ENCODE results near the gene INHBA.

The INHBA gene

GRCh38 chr7:41730668-41731067 is 27.8 kb upstream of the INHBA start:
- no peak for FAIRE-seq
- TF ChIP-seq POLR2A (IDR thresholded peaks at IDR 0.05; ENCODE audit: low read depth, low read length): no peak
- DNase-seq (ENCODE audit: insufficient read length, low spot score): no peak

- DNase-seq (ENCODE audit: insufficient read length, low spot score) (no peak), FAIRE-seq (no peak)
- TF ChIP-seq POLR2A (IDR thresholded peaks at IDR 0.05; ENCODE audit: low read depth, low read length): no peak
Measured at GRCh38 chr7:41730161-41730560, 27.3 kb upstream of the INHBA start.

GRCh38 chr7:41729059-41729458 is 26.2 kb upstream of the INHBA start:
- no peak for FAIRE-seq
- DNase-seq (ENCODE audit: insufficient read length, low spot score): no peak
- TF ChIP-seq POLR2A (IDR thresholded peaks at IDR 0.05; ENCODE audit: low read depth, low read length): no peak

- DNase-seq (ENCODE audit: insufficient read length, low spot score): no peak
- TF ChIP-seq POLR2A (IDR thresholded peaks at IDR 0.05; ENCODE audit: low read depth, low read length): no peak
- no peak for FAIRE-seq
Measured at GRCh38 chr7:41725013-41725412, 22.1 kb upstream of the INHBA start.

GRCh38 chr7:41720886-41721285 is 18.0 kb upstream of the INHBA start:
- FAIRE-seq: no peak
- TF ChIP-seq POLR2A (IDR thresholded peaks at IDR 0.05; ENCODE audit: low read depth, low read length): no peak
- DNase-seq (ENCODE audit: insufficient read length, low spot score): no peak

GRCh38 chr7:41720046-41720445 is 17.2 kb upstream of the INHBA start:
- FAIRE-seq: no peak
- TF ChIP-seq POLR2A (IDR thresholded peaks at IDR 0.05; ENCODE audit: low read depth, low read length): no peak
- no peak for DNase-seq (ENCODE audit: insufficient read length, low spot score)

- no peak for FAIRE-seq
- TF ChIP-seq POLR2A (IDR thresholded peaks at IDR 0.05; ENCODE audit: low read depth, low read length): no peak
- DNase-seq (ENCODE audit: insufficient read length, low spot score): no peak
Measured at GRCh38 chr7:41716691-41717090, 13.8 kb upstream of the INHBA start.

- FAIRE-seq: no peak
- no peak for DNase-seq (ENCODE audit: insufficient read length, low spot score)
- no peak for TF ChIP-seq POLR2A (IDR thresholded peaks at IDR 0.05; ENCODE audit: low read depth, low read length)
Measured at GRCh38 chr7:41715000-41715399, 12.1 kb upstream of the INHBA start.

GRCh38 chr7:41711283-41712064 is 8.6 kb upstream of the INHBA start:
- TF ChIP-seq POLR2A (IDR thresholded peaks at IDR 0.05; ENCODE audit: low read depth, low read length): no peak
- FAIRE-seq: no peak

GRCh38 chr7:41710838-41711237 is 7.9 kb upstream of the INHBA start:
- no peak for FAIRE-seq
- no peak for DNase-seq (ENCODE audit: insufficient read length, low spot score)
- TF ChIP-seq POLR2A (IDR thresholded peaks at IDR 0.05; ENCODE audit: low read depth, low read length): no peak

More at GRCh38 chr7:41711283-41712064, 8.6 kb upstream of the INHBA start:
- no peak for DNase-seq (ENCODE audit: insufficient read length, low spot score)

GRCh38 chr7:41709621-41710020 is 6.7 kb upstream of the INHBA start:
- no peak for DNase-seq (ENCODE audit: insufficient read length, low spot score)
- no peak for TF ChIP-seq POLR2A (IDR thresholded peaks at IDR 0.05; ENCODE audit: low read depth, low read length)
- no peak for FAIRE-seq

GRCh38 chr7:41708581-41709358 is 5.9 kb upstream of the INHBA start:
- TF ChIP-seq POLR2A (IDR thresholded peaks at IDR 0.05; ENCODE audit: low read depth, low read length): no peak
- DNase-seq (ENCODE audit: insufficient read length, low spot score): no peak
- no peak for FAIRE-seq

- no peak for FAIRE-seq
- TF ChIP-seq POLR2A (IDR thresholded peaks at IDR 0.05; ENCODE audit: low read depth, low read length): no peak
- no peak for DNase-seq (ENCODE audit: insufficient read length, low spot score)
Measured at GRCh38 chr7:41706228-41706930, 3.5 kb upstream of the INHBA start.
